Adrenal gland (tissue), 12 donors: ENCODE results near the gene CDC14B. TPM values are rescaled to one million over a fixed set of nuclear protein-coding genes. Genes with fewer than 3 reads are reported as not detected.
"Not testable (repeated sequence)": the region's sequence is repeated elsewhere in the genome, so short reads cannot be mapped to it uniquely, and the experiment has no call there.

Experiments
- DNase-seq, 7 donors: peaks; one replicate each; pipeline ENCODE4 v3.0.0-alpha.2; 2019 to 2020
- H3K27ac ChIP-seq, 5 donors: fragments of 200-600 bp; sonication (generic) in 4 of 5; 1 replicate in 3 of 5; 2 replicates in 2 of 5; pipeline versions ENCODE4 v1.5.1 to v1.8.0; 2016 to 2020; ENCODE audit warnings: mild to moderate bottlenecking in 1 of 5
- H3K27me3 ChIP-seq: fragments of 200-600 bp; 2 replicates; pipeline ENCODE4 v1.8.0; 2021
- H3K36me3 ChIP-seq, 2 donors: fragments of 200-600 bp; replicated peaks in 1 of 2; 1 replicate in 1 of 2; 2 replicates in 1 of 2; pipeline versions ENCODE4 v1.5.1 to v1.8.0; 2018 to 2022
- H3K4me1 ChIP-seq, 2 donors: fragments of 200-600 bp; replicated peaks in 1 of 2; 1 replicate in 1 of 2; 2 replicates in 1 of 2; pipeline versions ENCODE4 v1.5.1 to v1.8.0; 2018 to 2021
- H3K4me3 ChIP-seq, 4 donors: fragments of 200-600 bp; sonication (generic) in 3 of 4; one replicate each; pipeline ENCODE4 v1.5.1; 2016 to 2018
- H3K9me3 ChIP-seq, 3 donors: fragments of 200-600 bp; sonication (generic) in 1 of 3; replicated peaks in 1 of 3; 1 replicate in 2 of 3; 2 replicates in 1 of 3; pipeline versions ENCODE4 v1.5.1 to v1.8.0; 2016 to 2021
- CTCF ChIP-seq, 6 experiments: fragments of 450-650 bp in 4 of 6; fragments of 200-600 bp in 2 of 6; sonication (generic) in 1 of 6; IDR thresholded peaks; 1 replicate in 5 of 6; 2 replicates in 1 of 6; pipeline versions ENCODE4 v1.5.1 to v1.8.0; 2016 to 2021; ENCODE audit warnings: antibody characterized with exemption in 6 of 6, mild to moderate bottlenecking in 2 of 6, moderate library complexity in 1 of 6
- POLR2A ChIP-seq, 2 donors: fragments of 450-650 bp; IDR thresholded peaks; one replicate each; pipeline ENCODE4 v1.6.1; 2017; ENCODE audit warnings: antibody characterized with exemption in 2 of 2, mild to moderate bottlenecking in 2 of 2, moderate library complexity in 1 of 2
- WGBS, 4 donors: extraction: QIAGEN DNeasy Blood & Tissue Kit in 2 of 4; methylation state at CpG; one replicate each; pipeline versions ENCODE4 v1.1.5 to v1.1.7; 2013 to 2017; 5-methylcytosine and 5-hydroxymethylcytosine counted together
- intact Hi-C, 2 donors: fragments of 100-400 bp; cut with DNase I; formaldehyde crosslinking; loops; one replicate each; pipeline versions ENCODE4 v1.14.1 to v1.15.0; 2022 to 2023
- polyA plus RNA-seq, 3 donors: library from polyadenylated mRNA; stranded (reverse); fragments of 200-250 nt in 2 of 3; fragments of 350-450 nt in 1 of 3; fragmentation: Illumina TruSeq in 1 of 3; extraction: RNeasy Lipid Tissue Mini Kit (QIAGEN cat#74804) in 1 of 3; gene quantifications; one replicate each; pipeline ENCODE4 v1.2.3, GENCODE V29; 2013 to 2014
- total RNA-seq, 9 donors: library from RNA; depleted of rRNA in 4 of 9; stranded (reverse); fragments of >200 nt in 4 of 9; fragments of 120-200 nt in 1 of 9; fragmentation: NEBNext Ultra II Directional in 1 of 9; extraction: Animal tissue kit (Norgen Biotek cat#: 25700) in 1 of 9; gene quantifications; one replicate each; pipeline versions ENCODE4 v1.1.0 to v1.2.4, GENCODE V29; 2013 to 2023
- donor health status: healthy with polysubstance abuse.
- donor health status: Bipolar disorder and iron deficiency.
- donor health status: DM: yes; HTN: yes; CAD: no.
- donor health status: DM: no; HTN: no; CAD: no.
- donor health status: DM: no; HTN: no; CAD: no.
- donor health status: DM: yes; HTN: yes; CAD: no.

The CDC14B gene
- total and polyA plus RNA-seq, 12 donors, result 2.1 to 19.1 (median 10.2) TPM

- Histone ChIP-seq H3K27ac (peak overlapping the region in 4 of 5 donors; percentile 47 to 85 (median 72)), H3K9me3 (no peaks in the 10 kb centered on the region), H3K4me3 (peak overlapping the region in 3 of 4 donors; percentile 44 to 90 (median 45)), H3K4me1 (peaks cover 0 to 6% of the 10 kb centered on the region in 2 donors), H3K27me3 (no peaks in the 10 kb centered on the region), H3K36me3 (no peaks in the 10 kb centered on the region)
- peak; percentile 53 to 83 (median 64) for DNase-seq
- intact Hi-C loops, result no loop called here
- TF ChIP-seq CTCF (IDR thresholded peaks at IDR 0.05) (no peak), POLR2A (IDR thresholded peaks at IDR 0.05) (no peak)
- WGBS, 4 donors, result 9 to 47% (median 11%) methylated on average over 13 to 69 of the region's 69 CpGs
These were observed 1.2 kb downstream of the CDC14B start for GRCh38 chr9:96618209-96619123.

GRCh38 chr9:96617439-96618185 is 2.0 kb downstream of the CDC14B start:
- WGBS, 4 donors, result 78 to 88% (median 82%) methylated on average over 12 to 22 of the region's 22 CpGs
- DNase-seq, result peak in 1 of 7 donors; percentile 28
- intact Hi-C loops, result no loop called here
- TF ChIP-seq POLR2A (IDR thresholded peaks at IDR 0.05) (no peak), CTCF (IDR thresholded peaks at IDR 0.05) (no peak)
- peak overlapping the region in 2 of 5 donors; percentile 82 to 85 for H3K27ac ChIP-seq
- no peak overlapping the region for H3K4me3 ChIP-seq
- H3K27me3 ChIP-seq, result no peaks in the 10 kb centered on the region
- H3K4me1 ChIP-seq, result peaks cover 0 to 14% of the 10 kb centered on the region in 2 donors
- H3K36me3 ChIP-seq, result no peaks in the 10 kb centered on the region
- H3K9me3 ChIP-seq, result no peaks in the 10 kb centered on the region

- Histone ChIP-seq H3K4me3 (no peak overlapping the region), H3K27ac (peak overlapping the region in 1 of 5 donors; percentile 15), H3K4me1 (peaks cover 0 to 21% of the 10 kb centered on the region in 2 donors), H3K9me3 (no peaks in the 10 kb centered on the region), H3K27me3 (no peaks in the 10 kb centered on the region), H3K36me3 (no peaks in the 10 kb centered on the region)
- TF ChIP-seq CTCF (IDR thresholded peaks at IDR 0.05) (no peak), POLR2A (IDR thresholded peaks at IDR 0.05) (no peak)
- 70 to 75% (median 73%) methylated on average over 7 of the region's 7 CpGs for WGBS, 4 donors
- no peak for DNase-seq
- intact Hi-C loops, result no loop called here
These were observed 2.7 kb downstream of the CDC14B start for GRCh38 chr9:96616817-96617438.

- Histone ChIP-seq H3K36me3 (no peaks in the 10 kb centered on the region), H3K27ac (no peak overlapping the region), H3K27me3 (no peaks in the 10 kb centered on the region), H3K4me3 (no peak overlapping the region), H3K9me3 (no peaks in the 10 kb centered on the region), H3K4me1 (peaks cover 0 to 31% of the 10 kb centered on the region in 2 donors)
- intact Hi-C loops, result no loop called here
- TF ChIP-seq POLR2A (IDR thresholded peaks at IDR 0.05) (no peak), CTCF (IDR thresholded peaks at IDR 0.05) (no peak)
- WGBS, 4 donors, result 85 to 91% (median 88%) methylated on average over 6 of the region's 6 CpGs
- DNase-seq, result no peak
These were observed 4.2 kb downstream of the CDC14B start for GRCh38 chr9:96615411-96615810.

- H3K36me3 ChIP-seq, intact Hi-C loops, H3K9me3 ChIP-seq, H3K4me3 ChIP-seq, H3K27me3 ChIP-seq, DNase-seq: not testable (repeated sequence)
- Histone ChIP-seq H3K4me1 (peaks cover 0 to 31% of the 10 kb centered on the region in 2 donors), H3K27ac (peak overlapping the region in 1 of 5 donors; percentile 55)
- 88 to 93% (median 91%) methylated on average over 4 of the region's 4 CpGs for WGBS, 4 donors
These were observed 5.0 kb downstream of the CDC14B start for GRCh38 chr9:96614664-96615063.
